Lower leg skin (tissue), 4 donors: ENCODE results near the gene MMEL1. TPM values are rescaled to one million over a fixed set of nuclear protein-coding genes. Genes with fewer than 3 reads are reported as not detected.
A peak's percentile ranks its signal among the peaks of the same experiment; 100 is the strongest.

Source experiments
- DNase-seq, 2 donors: peaks; one replicate each; pipeline ENCODE4 v3.0.0-alpha.2; 2019; ENCODE audit warnings: low spot score in 2 of 2
- H3K4me3 ChIP-seq: fragments of 200-600 bp; sonication (generic); 2 replicates; pipeline ENCODE4 v1.5.1; 2017; ENCODE audit warnings: mild to moderate bottlenecking, low read depth; ENCODE audit not compliant: poor library complexity, severe bottlenecking
- CTCF ChIP-seq, 3 donors: fragments of 450-650 bp; IDR thresholded peaks; one replicate each; pipeline ENCODE4 v1.5.1; 2016; ENCODE audit warnings: antibody characterized with exemption in 3 of 3, mild to moderate bottlenecking in 3 of 3, moderate library complexity in 2 of 3
- POLR2A ChIP-seq, 2 donors: fragments of 450-650 bp; IDR thresholded peaks; one replicate each; pipeline ENCODE4 v1.6.1; 2016 to 2017; ENCODE audit warnings: antibody characterized with exemption in 2 of 2, mild to moderate bottlenecking in 1 of 2, moderate library complexity in 1 of 2
- WGBS, 2 donors: methylation state at CpG; one replicate each; pipeline ENCODE4 v1.1.5; 2018; 5-methylcytosine and 5-hydroxymethylcytosine counted together
- intact Hi-C: fragments of 100-400 bp; cut with DNase I; formaldehyde crosslinking; loops from one replicate; pipeline ENCODE4 v1.15.0; 2023; ENCODE audit warnings: low total_unique reads
- total RNA-seq, 4 donors: library from RNA; depleted of rRNA; stranded (reverse); fragments of >200 nt; gene quantifications; one replicate each; pipeline ENCODE4 v1.1.0, GENCODE V29; 2016

Gene MMEL1
- total RNA-seq, 4 donors from 2014 or later: 0.27 to 3.5 (median 1.6) TPM

- 43 to 48% methylated on average over 7 of the region's 7 CpGs for WGBS, 2 donors
- peak in 1 of 2 donors; percentile 76 for DNase-seq
- intact Hi-C loops: no loop called here
- no peak overlapping the region for H3K4me3 ChIP-seq
- TF ChIP-seq CTCF (IDR thresholded peaks at IDR 0.05) (no peak), POLR2A (IDR thresholded peaks at IDR 0.05) (no peak)
Measured at GRCh38 chr1:2636733-2637132, 3.9 kb upstream of the MMEL1 start.

- intact Hi-C loops: no loop called here
- DNase-seq: no peak
- TF ChIP-seq POLR2A (IDR thresholded peaks at IDR 0.05): no peak
- TF ChIP-seq CTCF (IDR thresholded peaks at IDR 0.05): no peak
- H3K4me3 ChIP-seq: no peak overlapping the region
- WGBS, 2 donors: 67 to 86% methylated on average over 6 to 9 of the region's 10 CpGs
Measured at GRCh38 chr1:2635361-2636010, 2.7 kb upstream of the MMEL1 start.

- TF ChIP-seq CTCF (IDR thresholded peaks at IDR 0.05) (no peak), POLR2A (IDR thresholded peaks at IDR 0.05) (no peak)
- H3K4me3 ChIP-seq: no peak overlapping the region
- 54 to 63% methylated on average over 3 to 8 of the region's 8 CpGs for WGBS, 2 donors
- no peak for DNase-seq
- intact Hi-C loops: no loop called here
Measured at GRCh38 chr1:2633936-2634491, 1.2 kb upstream of the MMEL1 start.

GRCh38 chr1:2633366-2633935, 635 bp upstream of the MMEL1 start:
- H3K4me3 ChIP-seq: no peak overlapping the region
- intact Hi-C loops: no loop called here
- TF ChIP-seq POLR2A (IDR thresholded peaks at IDR 0.05): no peak
- no peak for TF ChIP-seq CTCF (IDR thresholded peaks at IDR 0.05)
- DNase-seq: no peak
- WGBS, 2 donors: 43 to 73% methylated on average over 7 to 11 of the region's 12 CpGs

GRCh38 chr1:2632051-2632430, 775 bp downstream of the MMEL1 start:
- no peak overlapping the region for H3K4me3 ChIP-seq
- WGBS, 2 donors: 44 to 47% methylated on average over 8 of the region's 8 CpGs
- intact Hi-C loops: no loop called here
- DNase-seq: no peak
- TF ChIP-seq CTCF (IDR thresholded peaks at IDR 0.05) (no peak), POLR2A (IDR thresholded peaks at IDR 0.05) (no peak)
